Measurements from ENCODE around the gene FGFR3. TPM values are rescaled to one million over a fixed set of nuclear protein-coding genes. Genes with fewer than 3 reads are reported as not detected.

FGFR3 gene
- total and polyA plus RNA-seq, 7 donors = 0.16 to 14.0 (median 0.83) TPM

- WGBS, 2 donors = 5 to 26% methylated on average over 32 of the region's 32 CpGs
- H3K4me3 ChIP-seq = peak overlapping the region in 3 of 4 donors; percentile 46 to 52 (median 50)
- intact Hi-C loops (cut with DNase I) = no loop called here
Observed at GRCh38 chr4:1795299-1796195, 2.5 kb downstream of the FGFR3 start.

GRCh38 chr4:1796486-1797204 lies 3.6 kb downstream of the FGFR3 start:
- H3K4me1 ChIP-seq = peaks cover 0 to 27% (median 22%) of the 10 kb centered on the region in 4 donors
- no peaks in the 10 kb centered on the region for H3K36me3 ChIP-seq
- H3K27me3 ChIP-seq = peaks cover 34 to 79% (median 66%) of the 10 kb centered on the region in 3 donors
- H3K9me3 ChIP-seq = no peaks in the 10 kb centered on the region
- no peak overlapping the region for H3K4me3 ChIP-seq
- DNase-seq = no peak
- no peak overlapping the region for H3K27ac ChIP-seq
- no peak for TF ChIP-seq CTCF (IDR thresholded peaks at IDR 0.05)
- TF ChIP-seq POLR2AphosphoS5 (IDR thresholded peaks at IDR 0.05) = no peak
- no peak for TF ChIP-seq POLR2A (IDR thresholded peaks at IDR 0.05)
- no peak for TF ChIP-seq EP300 (IDR thresholded peaks at IDR 0.05)
- intact Hi-C loops (cut with DNase I) = no loop called here
- WGBS, 2 donors = 91 to 92% methylated on average over 14 of the region's 14 CpGs

More at GRCh38 chr4:1795299-1796195, 2.5 kb downstream of the FGFR3 start:
- H3K36me3 ChIP-seq = no peaks in the 10 kb centered on the region
- no peaks in the 10 kb centered on the region for H3K9me3 ChIP-seq
- DNase-seq = no peak
- TF ChIP-seq EP300 (IDR thresholded peaks at IDR 0.05) = no peak
- no peak for TF ChIP-seq CTCF (IDR thresholded peaks at IDR 0.05)
- TF ChIP-seq POLR2AphosphoS5 (IDR thresholded peaks at IDR 0.05) = no peak
- no peak for TF ChIP-seq POLR2A (IDR thresholded peaks at IDR 0.05)
- H3K4me1 ChIP-seq = peaks cover 0 to 27% (median 22%) of the 10 kb centered on the region in 4 donors
- peaks cover 34 to 76% (median 66%) of the 10 kb centered on the region in 3 donors for H3K27me3 ChIP-seq
- no peak overlapping the region for H3K27ac ChIP-seq

GRCh38 chr4:1797298-1797860 lies 4.3 kb downstream of the FGFR3 start:
- Histone ChIP-seq H3K4me3 (no peak overlapping the region), H3K9me3 (no peaks in the 10 kb centered on the region), H3K27ac (no peak overlapping the region), H3K27me3 (peaks cover 34 to 76% (median 66%) of the 10 kb centered on the region in 3 donors), H3K36me3 (no peaks in the 10 kb centered on the region), H3K4me1 (peaks cover 0 to 27% (median 22%) of the 10 kb centered on the region in 4 donors)
- DNase-seq = no peak
- WGBS, 2 donors = 79 to 88% methylated on average over 16 of the region's 16 CpGs
- intact Hi-C loops (cut with DNase I) = no loop called here
- TF ChIP-seq POLR2AphosphoS5 (IDR thresholded peaks at IDR 0.05) (no peak), POLR2A (IDR thresholded peaks at IDR 0.05) (no peak), EP300 (IDR thresholded peaks at IDR 0.05) (no peak), CTCF (IDR thresholded peaks at IDR 0.05) (no peak)

GRCh38 chr4:1797861-1798579 lies 4.9 kb downstream of the FGFR3 start:
- Histone ChIP-seq H3K4me1 (peaks cover 0 to 24% (median 22%) of the 10 kb centered on the region in 4 donors), H3K9me3 (no peaks in the 10 kb centered on the region), H3K4me3 (no peak overlapping the region), H3K27ac (no peak overlapping the region), H3K36me3 (no peaks in the 10 kb centered on the region), H3K27me3 (peaks cover 34 to 72% (median 66%) of the 10 kb centered on the region in 3 donors)
- WGBS, 2 donors = 85 to 89% methylated on average over 27 of the region's 27 CpGs
- no peak for DNase-seq
- TF ChIP-seq EP300 (IDR thresholded peaks at IDR 0.05) (no peak), POLR2A (IDR thresholded peaks at IDR 0.05) (no peak), POLR2AphosphoS5 (IDR thresholded peaks at IDR 0.05) (no peak), CTCF (IDR thresholded peaks at IDR 0.05) (no peak)
- intact Hi-C loops (cut with DNase I) = no loop called here
